B cell (primary cell): Measurements from ENCODE around the gene PSENEN. TPM values are rescaled to one million over a fixed set of nuclear protein-coding genes. Genes with fewer than 3 reads are reported as not detected.

Source experiments
- ATAC-seq: fragments of 200-7000 bp; cut with Tn5 transposase; one replicate; pipeline ENCODE4 v1.10.0; 2021; ENCODE audit warnings: low read depth, mild to moderate bottlenecking, moderate number of reproducible peaks, moderate library complexity
- CTCF ChIA-PET: fragments of 350-600 bp; sonication (Branson Sonifier 250); formaldehyde crosslinking; loops from one replicate; lab custom pipeline; 2021; ENCODE audit warnings: antibody characterized with exemption, inconsistent platforms; lab: Charles Lee
- POLR2A ChIA-PET: fragments of 350-600 bp; sonication (Branson Sonifier 250); formaldehyde crosslinking; loops from one replicate; lab custom pipeline; 2021; ENCODE audit warnings: antibody characterized with exemption; lab: Charles Lee
- DNase-seq: peaks from one replicate; pipeline ENCODE4 v3.0.0; 2013
- H2AFZ ChIP-seq: 2 replicates; pipeline ENCODE4 v1.6.1; 2012; ENCODE audit warnings: mild to moderate bottlenecking, low read depth, low read length; ENCODE audit not compliant: insufficient read depth, poor library complexity, severe bottlenecking
- H3K27ac ChIP-seq, 2 donors: 1 replicate in 1 of 2; 2 replicates in 1 of 2; pipeline ENCODE4 v1.5.1; 2012 to 2013; ENCODE audit warnings: low read length in 2 of 2, mild to moderate bottlenecking in 2 of 2, moderate library complexity in 1 of 2
- H3K27me3 ChIP-seq, 4 experiments: fragments of 200-600 bp in 1 of 4; sonication (generic) in 1 of 4; replicated peaks in 1 of 4; 1 replicate in 2 of 4; 2 replicates in 2 of 4; pipeline versions ENCODE4 v1.6.1 to v1.7.0; 2013 to 2016; ENCODE audit warnings: low read length in 3 of 4, mild to moderate bottlenecking in 2 of 4, mixed read lengths in 1 of 4, moderate library complexity in 1 of 4; ENCODE audit not compliant: insufficient read depth in 4 of 4, control insufficient read depth in 3 of 4; ENCODE audit errors: control extremely low read depth in 1 of 4
- H3K36me3 ChIP-seq, 2 experiments: replicated peaks in 1 of 2; 1 replicate in 1 of 2; 2 replicates in 1 of 2; pipeline versions ENCODE4 v1.6.1 to v1.7.1; 2013; ENCODE audit warnings: low read length in 1 of 2; ENCODE audit not compliant: insufficient read depth in 2 of 2, control insufficient read depth in 1 of 2; ENCODE audit errors: control extremely low read depth in 1 of 2, extremely low read depth in 1 of 2
- H3K4me1 ChIP-seq, 2 donors: fragments of 200-600 bp in 1 of 2; sonication (generic) in 1 of 2; 1 replicate in 1 of 2; 2 replicates in 1 of 2; pipeline versions ENCODE4 v1.5.1 to v1.6.1; 2013 to 2017; ENCODE audit warnings: low read length in 2 of 2; ENCODE audit not compliant: control insufficient read depth in 2 of 2, insufficient read depth in 2 of 2
- H3K4me2 ChIP-seq: replicated peaks from 2 replicates; pipeline ENCODE3; 2012; ENCODE audit warnings: mild to moderate bottlenecking, low read depth, low read length; ENCODE audit not compliant: poor library complexity, severe bottlenecking
- H3K4me3 ChIP-seq, 5 experiments: fragments of 200-600 bp in 1 of 5; sonication (generic) in 1 of 5; 1 replicate in 3 of 5; 2 replicates in 2 of 5; pipeline versions ENCODE4 v1.5.1 to v1.7.0; 2011 to 2016; ENCODE audit warnings: low read length in 4 of 5, mild to moderate bottlenecking in 4 of 5, low read depth in 2 of 5, control low read depth in 1 of 5, moderate library complexity in 1 of 5; ENCODE audit not compliant: insufficient read depth in 1 of 5; ENCODE audit errors: control extremely low read depth in 1 of 5, extremely low read depth in 1 of 5
- H3K79me2 ChIP-seq: fragments of 200-600 bp; sonication (generic); one replicate; pipeline ENCODE4 v1.6.0; 2016; ENCODE audit warnings: low read length; ENCODE audit not compliant: control insufficient read depth, insufficient read depth
- H3K9ac ChIP-seq: fragments of 200-600 bp; sonication (generic); 2 replicates; pipeline ENCODE4 v1.6.1; 2017; ENCODE audit warnings: mild to moderate bottlenecking, low read length, moderate library complexity
- H3K9me3 ChIP-seq, 3 donors: one replicate each; pipeline versions ENCODE4 v1.6.1 to v1.7.1; 2013; ENCODE audit warnings: low read length in 2 of 3; ENCODE audit not compliant: control insufficient read depth in 2 of 3, insufficient read depth in 1 of 3; ENCODE audit errors: control extremely low read depth in 1 of 3
- H4K20me1 ChIP-seq: 2 replicates; pipeline ENCODE4 v1.6.0; 2012; ENCODE audit warnings: mild to moderate bottlenecking, low read length; ENCODE audit not compliant: insufficient read depth, control insufficient read depth, poor library complexity, severe bottlenecking
- H3K27ac Mint-ChIP-seq: one replicate; pipeline ENCODE4 v1.8.0; 2021; ENCODE audit warnings: mixed read lengths
- H3K27me3 Mint-ChIP-seq: one replicate; pipeline ENCODE4 v1.8.0; 2021; ENCODE audit warnings: mixed read lengths
- H3K4me1 Mint-ChIP-seq: one replicate; pipeline ENCODE4 v1.8.0; 2021; ENCODE audit warnings: mixed read lengths
- H3K4me3 Mint-ChIP-seq: one replicate; pipeline ENCODE4 v1.8.0; 2021; ENCODE audit warnings: mixed read lengths
- H3K9me3 Mint-ChIP-seq: one replicate; pipeline ENCODE4 v1.8.0; 2022; ENCODE audit warnings: mixed read lengths; ENCODE audit not compliant: insufficient read depth
- CTCF ChIP-seq: fragments of 200-600 bp; IDR thresholded peaks from one replicate; pipeline ENCODE4 v1.8.0; 2022; ENCODE audit warnings: antibody characterized with exemption, mild to moderate bottlenecking
- EZH2 ChIP-seq: IDR thresholded peaks from 2 replicates; pipeline ENCODE4 v1.6.1; 2012; ENCODE audit warnings: borderline replicate concordance, low read depth, mild to moderate bottlenecking, moderate library complexity, low read length; ENCODE audit not compliant: insufficient read depth, poor library complexity, severe bottlenecking
- WGBS: methylation state at CpG from one replicate; pipeline ENCODE4 v1.1.5; 2013; ENCODE audit warnings: missing lambda C conversion rate; ENCODE audit not compliant: insufficient coverage; 5-methylcytosine and 5-hydroxymethylcytosine counted together
- intact Hi-C: fragments of 100-400 bp; cut with micrococcal nuclease; formaldehyde crosslinking; loops from one replicate; pipeline ENCODE4 v1.10.0; 2022
- polyA plus RNA-seq: library from polyadenylated mRNA; depleted of rRNA; stranded (reverse); fragments of >200 nt; gene quantifications from 2 replicates; pipeline ENCODE4 v1.2.3, GENCODE V29; 2012
- total RNA-seq, 2 donors: library from RNA; stranded (reverse); fragments of 120-200 nt in 1 of 2; gene quantifications; 1 replicate in 1 of 2; 2 replicates in 1 of 2; pipeline versions ENCODE4 v1.2.3 to v1.2.4, GENCODE V29; 2013 to 2022

Gene PSENEN
- total and polyA plus RNA-seq, 2 donors (not counting 1 experiment from before 2014, with no cell fraction given), result 17.7 to 36.4 TPM

GRCh38 chr19:35715355-35715809 is 30.1 kb upstream of the PSENEN start:
- Mint-ChIP-seq H3K9me3 (no peaks in the 10 kb centered on the region), H3K4me1 (peaks cover 74% of the 10 kb centered on the region), H3K27me3 (no peaks in the 10 kb centered on the region), H3K27ac (peak overlapping the region; percentile 99), H3K4me3 (peak overlapping the region; percentile 98)
- intact Hi-C loops, result loop anchor here (10.0 kb wide), 2 partner anchors 189 to 371 kb away; partner anchors contain the start of genes FFAR1, HCST, NFKBID and TYROBP
- ATAC-seq (no peak), DNase-seq (no peak)
- TF ChIP-seq CTCF, result no peak
- TF ChIP-seq EZH2, result no peak
- peak overlapping the region; percentile 80 for H3K9ac ChIP-seq
- peaks cover 39 to 82% of the 10 kb centered on the region in 2 donors for H3K4me1 ChIP-seq
- H3K4me2 ChIP-seq, result peak overlapping the region; percentile 94
- POLR2A ChIA-PET, result interaction anchor here (0.6 to 1.5 kb wide), 4 partner anchors 9 to 33 kb away, joined by 3 to 6 read pairs (median 3); partner anchors contain the start of gene LIN37
- peak overlapping the region in 3 of 5 experiments; percentile 76 to 83 (median 76) for H3K4me3 ChIP-seq
- H3K36me3 ChIP-seq, result peaks cover 0 to 9% of the 10 kb centered on the region in 2 experiments
- peaks cover 44% of the 10 kb centered on the region for H3K79me2 ChIP-seq
- no peaks in the 10 kb centered on the region for H3K9me3 ChIP-seq
- WGBS, result 85% methylated on average over 5 of the region's 7 CpGs
- peaks cover 22% of the 10 kb centered on the region for H4K20me1 ChIP-seq
- peak overlapping the region; percentile 85 for H3K27ac ChIP-seq
- no peaks in the 10 kb centered on the region for H3K27me3 ChIP-seq
- CTCF ChIA-PET, result interaction anchor here (1.3 to 6.5 kb wide), 5 partner anchors 13 to 33 kb away, joined by 3 to 123 read pairs (median 15); partner anchors contain the start of gene LIN37
- H2AFZ ChIP-seq, result no peak overlapping the region
